NCI-H446 treated with DMSO at 0.1 percent for 48 hours (cell line): ENCODE data around the gene DNAJC22.

Source experiments
- DNase-seq: peaks from one replicate; lab custom pipeline; 2025; lab: John Stamatoyannopoulos, UW

Gene DNAJC22

GRCh38 chr12:49345051-49345824 is 1.4 kb upstream of the DNAJC22 start:
- peak; percentile 67 for DNase-seq

- DNase-seq = no peak
Observed at GRCh38 chr12:49345825-49346658, 646 bp upstream of the DNAJC22 start.

- peak; percentile 29 for DNase-seq
Observed at GRCh38 chr12:49347311-49348193, 864 bp downstream of the DNAJC22 start.

GRCh38 chr12:49348781-49349180 is 2.1 kb downstream of the DNAJC22 start:
- no peak for DNase-seq

- no peak for DNase-seq
Observed at GRCh38 chr12:49349266-49349665, 2.6 kb downstream of the DNAJC22 start.

GRCh38 chr12:49352351-49352750 is 5.7 kb downstream of the DNAJC22 start:
- no peak for DNase-seq

- DNase-seq = no peak
Observed at GRCh38 chr12:49355913-49356312, 9.2 kb downstream of the DNAJC22 start.

- DNase-seq = peak; percentile 46
Observed at GRCh38 chr12:49357103-49357678, 10.5 kb downstream of the DNAJC22 start.

- DNase-seq = peak; percentile 52
Observed at GRCh38 chr12:49358483-49359141, 11.9 kb downstream of the DNAJC22 start.

- no peak for DNase-seq
Observed at GRCh38 chr12:49359671-49360070, 13.0 kb downstream of the DNAJC22 start.

DNA sequence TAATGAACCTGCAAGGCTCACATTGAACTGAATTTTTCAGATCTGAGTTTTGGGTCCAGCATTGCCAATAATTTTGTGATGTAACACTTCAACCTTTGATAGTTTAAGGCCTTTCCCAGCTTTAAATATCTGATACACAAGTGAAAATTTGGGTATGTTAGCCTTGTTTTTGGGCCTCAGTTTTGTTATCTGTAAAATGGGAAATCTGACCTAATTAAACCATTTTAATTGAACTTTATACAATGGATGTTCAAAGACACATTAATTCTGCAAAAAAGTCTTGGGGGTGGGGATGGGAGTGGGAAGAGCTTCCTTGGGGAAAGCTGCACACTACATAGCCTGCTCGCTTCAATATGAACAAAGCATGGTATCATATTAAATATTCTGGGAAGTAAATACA is 15.4 kb downstream of the DNAJC22 start:
- no peak for DNase-seq

DNA sequence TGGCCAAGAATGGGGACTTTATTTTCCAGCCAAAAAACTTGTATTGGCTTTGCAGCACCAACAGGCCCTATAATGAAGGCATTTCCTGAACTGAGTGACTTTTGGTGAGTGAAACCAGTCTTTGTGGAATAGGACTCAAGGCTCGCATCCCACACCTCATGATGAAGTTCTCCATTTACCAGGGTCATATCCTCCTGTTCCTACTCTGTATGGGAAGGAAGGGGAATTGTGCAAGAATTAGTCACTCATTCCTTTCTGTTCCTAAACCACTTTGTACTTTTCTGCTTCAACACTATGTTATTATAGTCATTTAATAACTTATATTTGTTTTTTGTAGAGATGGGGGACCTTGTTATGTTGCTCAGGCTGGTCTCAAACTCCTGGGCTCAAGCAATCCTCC is 18.3 kb downstream of the DNAJC22 start:
- no peak for DNase-seq

- no peak for DNase-seq
Observed at GRCh38 chr12:49365542-49365941, 18.9 kb downstream of the DNAJC22 start.

DNA sequence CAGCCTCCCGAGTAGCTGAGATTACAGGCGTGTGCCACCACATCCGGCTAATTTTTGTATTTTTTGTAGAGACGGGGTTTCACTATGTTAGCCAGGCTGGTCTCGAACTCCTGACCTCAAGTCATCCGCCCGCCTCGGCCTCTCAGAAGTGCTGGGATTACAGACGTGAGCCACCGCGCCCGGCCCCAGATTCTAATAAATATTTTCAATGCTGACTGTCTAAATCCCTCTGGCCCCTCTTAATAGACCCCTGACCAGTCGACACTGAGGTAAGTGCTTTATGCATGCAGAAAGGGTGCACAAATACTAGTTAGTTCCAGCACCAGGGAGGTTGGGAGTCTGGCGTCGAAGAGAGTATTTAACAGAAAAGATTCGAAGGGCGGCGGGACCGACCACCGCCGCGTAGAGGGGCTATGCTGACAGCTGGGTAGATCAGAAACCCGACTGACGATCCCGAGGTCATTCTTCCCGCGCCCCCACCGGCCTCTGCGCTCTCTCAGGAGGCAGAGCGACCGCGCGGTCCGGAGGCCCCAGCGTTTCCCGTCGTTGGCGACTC is 19.5 kb downstream of the DNAJC22 start:
- no peak for DNase-seq

DNA sequence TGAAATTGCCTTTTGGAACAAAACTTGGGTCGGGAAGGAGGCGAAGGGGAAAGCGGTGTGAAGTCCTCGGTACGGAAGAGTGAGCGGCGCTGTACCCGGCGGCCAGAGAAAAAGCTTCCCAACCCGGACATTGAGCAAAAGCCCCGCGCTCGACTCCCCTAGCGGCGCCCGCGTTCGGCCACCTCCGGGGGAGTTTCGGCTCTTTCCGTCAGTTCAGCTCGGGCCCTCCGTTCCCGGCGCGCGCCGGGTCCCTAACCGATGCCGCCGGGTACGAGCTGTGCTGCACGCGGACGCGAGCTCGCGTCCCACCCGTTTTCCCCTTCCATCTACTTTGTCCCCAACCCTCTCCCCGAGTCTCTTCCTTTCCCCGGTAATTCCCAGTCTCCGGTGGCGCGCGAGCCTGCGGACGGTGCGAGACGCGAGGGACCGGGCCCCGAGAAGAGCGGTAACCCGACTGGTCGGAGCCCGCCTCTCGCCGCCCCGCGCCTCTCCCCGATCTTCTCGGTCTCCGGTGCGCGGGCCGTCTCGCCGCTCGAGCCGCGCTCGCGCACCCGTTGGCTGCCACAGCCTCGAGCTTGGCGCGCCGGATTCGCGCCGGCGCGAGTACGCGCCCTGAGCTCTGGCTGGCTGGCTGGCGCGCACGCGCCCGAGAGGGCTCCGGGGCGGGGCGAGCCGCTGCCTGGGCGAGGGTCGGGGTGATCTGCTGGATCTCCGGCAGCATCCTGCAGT is 20.1 kb downstream of the DNAJC22 start:
- DNase-seq = peak; percentile 87

DNA sequence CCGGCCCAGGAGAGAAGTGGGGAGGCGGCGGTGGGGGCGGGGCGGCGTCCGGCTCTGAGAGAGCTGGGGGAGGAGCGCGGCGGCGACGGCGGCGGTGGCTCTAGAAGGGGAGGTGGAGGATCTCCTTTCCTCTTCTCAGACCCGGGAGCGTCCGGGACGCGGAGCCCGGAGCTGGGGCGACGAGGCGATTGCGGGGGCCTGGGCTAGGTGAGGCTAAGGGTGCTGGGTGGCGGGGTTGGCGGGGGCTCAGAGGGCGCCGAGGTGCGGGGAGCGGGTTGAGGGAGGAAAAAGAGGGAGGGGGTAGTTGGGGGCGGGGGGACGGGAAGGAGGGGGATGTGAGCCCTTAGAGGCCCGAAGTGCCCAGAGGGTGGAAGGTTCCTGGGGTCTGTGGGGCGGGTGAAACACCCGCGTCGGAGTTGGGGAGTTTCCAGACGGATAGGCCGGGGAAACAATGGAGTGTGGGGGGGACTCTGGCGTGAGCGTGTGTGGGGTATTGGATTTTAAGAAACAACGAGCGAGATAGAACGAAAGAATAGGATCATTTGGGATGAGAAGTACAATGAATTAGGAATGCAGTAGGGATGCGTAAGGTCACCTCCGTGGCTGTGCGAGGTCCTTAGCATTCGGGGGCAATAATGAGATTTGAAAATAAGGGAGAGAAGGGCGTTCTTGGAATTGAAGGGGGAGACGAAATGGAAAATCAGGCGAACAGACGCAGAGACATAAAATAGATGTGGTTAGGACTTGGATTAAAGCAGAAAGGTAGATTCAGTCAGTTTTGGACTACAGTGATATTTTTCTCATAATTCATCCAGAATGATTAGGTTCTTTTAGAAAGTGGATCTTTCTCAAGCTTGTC is 20.9 kb downstream of the DNAJC22 start, which contains the start of gene SPATS2:
TSS of gene SPATS2 (plus strand) at position 82 of the 859 bp plus-strand sequence. CDS start 93,551 bp downstream, outside the sequence.
- no peak for DNase-seq

DNA sequence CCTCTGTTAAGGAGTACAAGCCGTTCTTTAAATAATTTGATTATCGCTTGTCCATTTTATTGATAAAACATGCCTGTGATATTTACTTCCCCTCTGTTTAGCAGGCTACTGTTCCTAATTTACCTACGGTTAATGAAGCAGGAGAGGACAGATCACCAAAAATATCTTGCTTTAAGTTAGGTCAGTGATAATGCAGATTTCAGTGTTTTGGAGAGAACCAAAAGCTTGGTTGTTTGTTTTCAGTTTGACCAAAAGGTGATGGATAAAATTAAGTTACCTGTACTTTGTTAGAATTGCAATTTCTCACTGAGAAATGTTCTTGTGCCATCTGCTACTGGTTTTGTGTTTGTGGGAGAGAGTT is 21.5 kb downstream of the DNAJC22 start:
- DNase-seq = no peak

- peak; percentile 5 for DNase-seq
Observed at GRCh38 chr12:49369411-49370145, 22.9 kb downstream of the DNAJC22 start.

GRCh38 chr12:49370539-49370938 is 23.9 kb downstream of the DNAJC22 start:
- DNase-seq = no peak
